Transverse colon (tissue), 4 donors: ENCODE measurements around the gene CCND1.

Experiments used
- CTCF ChIP-seq, 5 experiments: fragments of 200-600 bp in 3 of 5; fragments of 450-650 bp in 2 of 5; sonication (generic) in 3 of 5; IDR thresholded peaks; 1 replicate in 2 of 5; 2 replicates in 3 of 5; pipeline ENCODE4 v1.5.1; 2016 to 2017; ENCODE audit warnings: antibody characterized with exemption in 5 of 5, inconsistent platforms in 3 of 5, mild to moderate bottlenecking in 2 of 5, moderate library complexity in 1 of 5
- EP300 ChIP-seq: sonication (generic); formaldehyde crosslinking; IDR thresholded peaks from one replicate; pipeline ENCODE4 v1.6.1; 2017; ENCODE audit warnings: antibody characterized with exemption, low read depth
- POLR2A ChIP-seq: fragments of 450-650 bp; IDR thresholded peaks from one replicate; pipeline ENCODE4 v1.6.1; 2016; ENCODE audit warnings: antibody characterized with exemption, mild to moderate bottlenecking, moderate library complexity
- POLR2AphosphoS5 ChIP-seq, 3 donors: sonication (generic); formaldehyde crosslinking; IDR thresholded peaks; one replicate each; pipeline ENCODE4 v1.6.1; 2016; ENCODE audit warnings: antibody characterized with exemption in 3 of 3

GRCh38 chr11:69652999-69653398, 12.0 kb downstream of the CCND1 start:
- no peak for TF ChIP-seq CTCF (IDR thresholded peaks at IDR 0.05)
- no peak for TF ChIP-seq POLR2A
- TF ChIP-seq EP300, result no peak
- TF ChIP-seq POLR2AphosphoS5 (IDR thresholded peaks at IDR 0.05), result no peak
